Activated CD4-positive, alpha-beta memory T cell treated with anti-CD3 and anti-CD28 coated beads for 36 hours (primary cell): ENCODE results near the gene TOB1. TPM values are rescaled to one million over a fixed set of nuclear protein-coding genes. Genes with fewer than 3 reads are reported as not detected.
A peak's percentile ranks its signal among the peaks of the same experiment; 100 is the strongest.
"Not testable (repeated sequence)": the region's sequence is repeated elsewhere in the genome, so short reads cannot be mapped to it uniquely, and the experiment has no call there.

ENCODE experiments used
- CTCF ChIA-PET: fragments of 350-600 bp; sonication (Branson Sonifier 250); formaldehyde crosslinking; loops from one replicate; lab custom pipeline; 2021; ENCODE audit warnings: antibody characterized with exemption, inconsistent platforms; lab: Charles Lee
- POLR2A ChIA-PET: fragments of 350-600 bp; sonication (Branson Sonifier 250); formaldehyde crosslinking; loops from one replicate; lab custom pipeline; 2021; ENCODE audit warnings: antibody characterized with exemption; lab: Charles Lee
- DNase-seq: peaks from one replicate; pipeline ENCODE4 v3.0.0-alpha.2; 2020
- H3K27ac Mint-ChIP-seq: one replicate; pipeline ENCODE4 v1.8.0; 2021; ENCODE audit warnings: mixed read lengths
- H3K27me3 Mint-ChIP-seq: one replicate; pipeline ENCODE4 v1.8.0; 2021; ENCODE audit warnings: mixed read lengths
- H3K36me3 Mint-ChIP-seq: one replicate; pipeline ENCODE4 v1.8.0; 2021; ENCODE audit warnings: mixed read lengths
- H3K4me1 Mint-ChIP-seq: one replicate; pipeline ENCODE4 v1.8.0; 2021; ENCODE audit warnings: low read depth, mixed read lengths
- H3K4me3 Mint-ChIP-seq: one replicate; pipeline ENCODE4 v1.8.0; 2021; ENCODE audit warnings: mild to moderate bottlenecking, mixed read lengths
- H3K9me3 Mint-ChIP-seq: one replicate; pipeline ENCODE4 v1.8.0; 2021; ENCODE audit warnings: mixed read lengths
- intact Hi-C: fragments of 100-400 bp; cut with micrococcal nuclease; formaldehyde crosslinking; loops from one replicate; pipeline ENCODE4 v1.15.1; 2023
- total RNA-seq, 2 experiments: library from RNA; stranded (reverse); gene quantifications; one replicate each; pipeline ENCODE4 v1.2.3, GENCODE V29; 2021

The TOB1 gene
- total RNA-seq, 2 experiments from 2014 or later, result 42.3 to 44.1 TPM

GRCh38 chr17:50905460-50905803 lies 39.3 kb upstream of the TOB1 start:
- DNase-seq, result no peak
- Mint-ChIP-seq H3K27ac (peak overlapping the region; percentile 42), H3K4me3 (no peak overlapping the region), H3K9me3 (no peaks in the 10 kb centered on the region), H3K27me3 (no peaks in the 10 kb centered on the region), H3K4me1 (peaks cover 55% of the 10 kb centered on the region), H3K36me3 (no peaks in the 10 kb centered on the region)
- CTCF ChIA-PET, result interaction anchor here (0.6 to 1.7 kb wide), 4 partner anchors 43 to 192 kb away, joined by 3 to 5 read pairs (median 3); no protein-coding TSS in a partner anchor
- intact Hi-C loops, result no loop called here
- POLR2A ChIA-PET, result interaction anchor here (0.7 to 5.7 kb wide), 2 partner anchors 39 to 54 kb away, joined by 3 to 38 read pairs; partner anchors contain the start of gene TOB1

GRCh38 chr17:50904518-50905459 lies 38.6 kb upstream of the TOB1 start:
- ChIA-PET POLR2A (interaction anchor here (5.7 kb wide), 1 partner anchor 39 kb away, joined by 38 read pairs; the partner anchor contains the start of gene TOB1), CTCF (interaction anchor here (0.6 to 1.7 kb wide), 5 partner anchors 41 to 191 kb away, joined by 3 to 5 read pairs (median 3); no protein-coding TSS in a partner anchor)
- no peaks in the 10 kb centered on the region for H3K27me3 Mint-ChIP-seq
- H3K27ac Mint-ChIP-seq, result peak overlapping the region; percentile 89
- no peaks in the 10 kb centered on the region for H3K36me3 Mint-ChIP-seq
- H3K4me3 Mint-ChIP-seq, result no peak overlapping the region
- peaks cover 55% of the 10 kb centered on the region for H3K4me1 Mint-ChIP-seq
- DNase-seq, result no peak
- no peaks in the 10 kb centered on the region for H3K9me3 Mint-ChIP-seq
- intact Hi-C loops, result no loop called here

- CTCF ChIA-PET, result interaction anchor here (1.0 to 1.1 kb wide), 2 partner anchors 40 to 86 kb away, joined by 3 read pairs; no protein-coding TSS in a partner anchor
Measured at GRCh38 chr17:50903604-50904517, 37.7 kb upstream of the TOB1 start.

GRCh38 chr17:50902372-50903353 lies 36.5 kb upstream of the TOB1 start:
- H3K27me3 Mint-ChIP-seq, result no peaks in the 10 kb centered on the region
- H3K36me3 Mint-ChIP-seq, result no peaks in the 10 kb centered on the region
- no peak overlapping the region for H3K4me3 Mint-ChIP-seq
- H3K4me1 Mint-ChIP-seq, result peaks cover 34% of the 10 kb centered on the region
- H3K27ac Mint-ChIP-seq, result peak overlapping the region; percentile 89
- intact Hi-C loops, result no loop called here
- ChIA-PET CTCF (interaction anchor here (0.8 to 1.1 kb wide), 2 partner anchors 50 to 85 kb away, joined by 3 to 4 read pairs; no protein-coding TSS in a partner anchor), POLR2A (interaction anchor here (0.6 to 5.7 kb wide), 5 partner anchors 10 to 1071 kb away, joined by 3 to 38 read pairs (median 3); partner anchors contain the start of gene TOB1)
- DNase-seq, result no peak
- no peaks in the 10 kb centered on the region for H3K9me3 Mint-ChIP-seq

More at GRCh38 chr17:50903604-50904517, 37.7 kb upstream of the TOB1 start:
- peaks cover 46% of the 10 kb centered on the region for H3K4me1 Mint-ChIP-seq
- H3K27ac Mint-ChIP-seq, result peak overlapping the region; percentile 89
- no peaks in the 10 kb centered on the region for H3K36me3 Mint-ChIP-seq
- DNase-seq, result peak; percentile 72
- intact Hi-C loops, result no loop called here
- H3K9me3 Mint-ChIP-seq, result no peaks in the 10 kb centered on the region
- H3K4me3 Mint-ChIP-seq, result peak overlapping the region; percentile 38
- no peaks in the 10 kb centered on the region for H3K27me3 Mint-ChIP-seq
- POLR2A ChIA-PET, result interaction anchor here (1.1 to 5.7 kb wide), 3 partner anchors 11 to 38 kb away, joined by 3 to 38 read pairs (median 3); partner anchors contain the start of gene TOB1

- CTCF ChIA-PET, result interaction anchor here (1.1 kb wide), 1 partner anchor 11 kb away, joined by 3 read pairs; no protein-coding TSS in a partner anchor
- Mint-ChIP-seq H3K36me3 (no peaks in the 10 kb centered on the region), H3K27ac (no peak overlapping the region), H3K9me3 (no peaks in the 10 kb centered on the region), H3K4me3 (no peak overlapping the region), H3K27me3 (no peaks in the 10 kb centered on the region), H3K4me1 (peaks cover 26% of the 10 kb centered on the region)
- intact Hi-C loops, result no loop called here
- POLR2A ChIA-PET, result no interaction called here
- DNase-seq, result no peak
Measured at GRCh38 chr17:50900383-50900892, 34.3 kb upstream of the TOB1 start.

- H3K9me3 Mint-ChIP-seq, result no peaks in the 10 kb centered on the region
- CTCF ChIA-PET, result interaction anchor here (1.1 kb wide), 1 partner anchor 10 kb away, joined by 3 read pairs; no protein-coding TSS in a partner anchor
- no peaks in the 10 kb centered on the region for H3K36me3 Mint-ChIP-seq
- peaks cover 26% of the 10 kb centered on the region for H3K4me1 Mint-ChIP-seq
- POLR2A ChIA-PET, result no interaction called here
- H3K27me3 Mint-ChIP-seq, result no peaks in the 10 kb centered on the region
- DNase-seq, result no peak
- intact Hi-C loops, result no loop called here
- no peak overlapping the region for H3K27ac Mint-ChIP-seq
- no peak overlapping the region for H3K4me3 Mint-ChIP-seq
Measured at GRCh38 chr17:50899559-50900319, 33.6 kb upstream of the TOB1 start.

GRCh38 chr17:50899005-50899460 lies 32.9 kb upstream of the TOB1 start:
- ChIA-PET CTCF (interaction anchor here (0.6 kb wide), 1 partner anchor 20 kb away, joined by 3 read pairs; no protein-coding TSS in a partner anchor), POLR2A (no interaction called here)
- intact Hi-C loops, result no loop called here
- no peak for DNase-seq
- Mint-ChIP-seq H3K36me3 (no peaks in the 10 kb centered on the region), H3K4me3 (no peak overlapping the region), H3K4me1 (peaks cover 24% of the 10 kb centered on the region), H3K9me3 (no peaks in the 10 kb centered on the region), H3K27ac (no peak overlapping the region), H3K27me3 (no peaks in the 10 kb centered on the region)

GRCh38 chr17:50898369-50899004 lies 32.3 kb upstream of the TOB1 start:
- intact Hi-C loops, result no loop called here
- DNase-seq, result no peak
- no peak overlapping the region for H3K4me3 Mint-ChIP-seq
- no peaks in the 10 kb centered on the region for H3K36me3 Mint-ChIP-seq
- peak overlapping the region; percentile 55 for H3K27ac Mint-ChIP-seq
- H3K27me3 Mint-ChIP-seq, result no peaks in the 10 kb centered on the region
- no peaks in the 10 kb centered on the region for H3K9me3 Mint-ChIP-seq
- peaks cover 18% of the 10 kb centered on the region for H3K4me1 Mint-ChIP-seq
- ChIA-PET CTCF (interaction anchor here (0.6 kb wide), 1 partner anchor 20 kb away, joined by 3 read pairs; no protein-coding TSS in a partner anchor), POLR2A (interaction anchor here (0.6 kb wide), 1 partner anchor 373 kb away, joined by 3 read pairs; no protein-coding TSS in a partner anchor)

GRCh38 chr17:50894513-50894912 lies 28.4 kb upstream of the TOB1 start:
- POLR2A ChIA-PET, result not testable (repeated sequence)

More at GRCh38 chr17:50894513-50894912, 28.4 kb upstream of the TOB1 start:
- H3K9me3 Mint-ChIP-seq, H3K27me3 Mint-ChIP-seq, H3K36me3 Mint-ChIP-seq, H3K27ac Mint-ChIP-seq, H3K4me3 Mint-ChIP-seq, DNase-seq, H3K4me1 Mint-ChIP-seq, intact Hi-C loops, CTCF ChIA-PET: not testable (repeated sequence)
